Endothelial cell of umbilical vein (primary cell): ENCODE results near the gene CXCR5. TPM values are rescaled to one million over a fixed set of nuclear protein-coding genes. Genes with fewer than 3 reads are reported as not detected.
A peak's percentile ranks its signal among the peaks of the same experiment; 100 is the strongest.

Experiments
- BruUV-seq: library from RNA; stranded (reverse); fragments of 400-500 nt; replicated peaks from 2 replicates; lab custom pipeline; 2021; lab: Mats Ljungman, UMichigan
- CTCF ChIA-PET: fragments of 300-600, 350-600 bp; sonication (Branson Sonifier 250); formaldehyde crosslinking; loops from one replicate; lab custom pipeline; 2021; ENCODE audit warnings: antibody characterized with exemption, inconsistent platforms; lab: Charles Lee
- POLR2A ChIA-PET: fragments of 300-600, 350-600 bp; sonication (Branson Sonifier 250); formaldehyde crosslinking; loops from one replicate; lab custom pipeline; 2021; ENCODE audit warnings: antibody characterized with exemption, inconsistent platforms; lab: Charles Lee
- DNase-seq: peaks from one replicate; pipeline ENCODE4 v3.0.0-alpha.2; 2011; ENCODE audit warnings: low read depth, low spot score
- FAIRE-seq: peaks from 2 replicates; lab custom pipeline; 2011; peaks lifted over from hg19 to GRCh38; lab: Jason Lieb, UNC
- H2AFZ ChIP-seq: 2 replicates; pipeline ENCODE4 v1.6.0; 2012; ENCODE audit warnings: low read depth, low read length, control low read depth, inconsistent platforms
- H3K27ac ChIP-seq: 2 replicates; pipeline ENCODE4 v1.5.1; 2011; ENCODE audit warnings: low read depth, mild to moderate bottlenecking, control low read depth, low read length, moderate library complexity; ENCODE audit not compliant: insufficient read depth
- H3K27me3 ChIP-seq, 2 experiments: 2 replicates each; pipeline versions ENCODE4 v1.6.0 to v1.6.1; 2011; ENCODE audit warnings: low read length in 2 of 2, mixed read lengths in 1 of 2; ENCODE audit not compliant: control insufficient read depth in 2 of 2, insufficient read depth in 2 of 2
- H3K36me3 ChIP-seq, 2 experiments: 2 replicates in 1 of 2; 3 replicates in 1 of 2; pipeline ENCODE4 v1.5.1; 2011; ENCODE audit warnings: low read length in 2 of 2, mild to moderate bottlenecking in 1 of 2, moderate library complexity in 1 of 2; ENCODE audit not compliant: control insufficient read depth in 2 of 2, insufficient read depth in 2 of 2; ENCODE audit errors: extremely low read depth in 1 of 2
- H3K4me1 ChIP-seq: 3 replicates; pipeline ENCODE4 v1.5.1; 2011; ENCODE audit warnings: mild to moderate bottlenecking, low read length; ENCODE audit not compliant: control insufficient read depth, insufficient read depth; ENCODE audit errors: extremely low read depth
- H3K4me2 ChIP-seq: 2 replicates; pipeline ENCODE4 v1.6.1; 2011; ENCODE audit warnings: low read length, control low read depth, mixed read lengths; ENCODE audit not compliant: insufficient read depth
- H3K4me3 ChIP-seq, 3 experiments: fragments of 200-600 bp in 1 of 3; sonication (generic), shearing (Covaris generic) in 1 of 3; replicated peaks in 1 of 3; 2 replicates each; pipeline ENCODE4 v1.5.1; 2011 to 2016; ENCODE audit warnings: control low read depth in 3 of 3, low read length in 3 of 3, mild to moderate bottlenecking in 2 of 3, inconsistent platforms in 1 of 3, low read depth in 1 of 3, moderate library complexity in 1 of 3; ENCODE audit not compliant: insufficient read depth in 1 of 3
- H3K79me2 ChIP-seq: 2 replicates; pipeline ENCODE4 v1.6.0; 2012; ENCODE audit warnings: low read length, inconsistent platforms; ENCODE audit not compliant: control insufficient read depth, insufficient read depth
- H3K9ac ChIP-seq: replicated peaks from 2 replicates; pipeline ENCODE3; 2011; ENCODE audit warnings: low read length, control low read depth; ENCODE audit not compliant: insufficient read depth; ENCODE audit errors: extremely low read depth
- H3K9me1 ChIP-seq: replicated peaks from 3 replicates; pipeline ENCODE4 v1.6.0; 2011; ENCODE audit warnings: mild to moderate bottlenecking, low read length; ENCODE audit not compliant: control insufficient read depth, insufficient read depth; ENCODE audit errors: extremely low read depth
- H3K9me3 ChIP-seq: replicated peaks from 2 replicates; pipeline ENCODE4 v1.5.1; 2012; ENCODE audit warnings: low read length, inconsistent platforms; ENCODE audit not compliant: control insufficient read depth, insufficient read depth
- H4K20me1 ChIP-seq: replicated peaks from 2 replicates; pipeline ENCODE3; 2011; ENCODE audit warnings: mild to moderate bottlenecking, low read length; ENCODE audit not compliant: control insufficient read depth, insufficient read depth; ENCODE audit errors: extremely low read depth
- EZH2 ChIP-seq: IDR thresholded peaks from 2 replicates; pipeline ENCODE4 v1.6.1; 2012; ENCODE audit warnings: borderline replicate concordance, low read depth, mild to moderate bottlenecking, moderate library complexity, low read length, inconsistent platforms; ENCODE audit not compliant: severe bottlenecking
- FOS ChIP-seq: IDR thresholded peaks from 2 replicates; pipeline ENCODE4 v1.6.1; 2011; ENCODE audit warnings: mild to moderate bottlenecking, low read length, moderate library complexity, borderline replicate concordance; ENCODE audit not compliant: insufficient read depth
- POLR2AphosphoS5 ChIP-seq: IDR thresholded peaks from 2 replicates; pipeline ENCODE4 v1.6.1; 2012; ENCODE audit warnings: low read depth, mild to moderate bottlenecking, control low read depth, low read length, moderate library complexity; ENCODE audit not compliant: insufficient read depth
- dilution Hi-C: fragments of 300-500 bp; cut with MboI; formaldehyde crosslinking; loops from one replicate; pipeline ENCODE4 v1.15.0; 2019; ENCODE audit warnings: low sequenced_read_pairs; ENCODE audit not compliant: extremely low pct_ligation_motif_present
- intact Hi-C: fragments of 100-400 bp; cut with micrococcal nuclease; formaldehyde crosslinking; loops from one replicate; pipeline ENCODE4 v1.10.0; 2022
- polyA plus RNA-seq, 4 experiments: library from polyadenylated mRNA; depleted of rRNA in 3 of 4; stranded (reverse) in 3 of 4; unstranded in 1 of 4; fragments of >200 nt; gene quantifications; 2 replicates each; pipeline versions ENCODE4 v1.2.1 to v1.2.3, GENCODE V29; 2011 to 2012; ENCODE audit warnings: missing spikeins in 1 of 4
- total RNA-seq: library from RNA; stranded (reverse); gene quantifications from 2 replicates; pipeline ENCODE4 v1.2.3, GENCODE V29; 2021
- TF ChIP-seq, protein P1 (sequence below): IDR thresholded peaks from 2 replicates; pipeline ENCODE4 v1.6.1; 2011; ENCODE audit not compliant: insufficient read depth, insufficient read length
- TF ChIP-seq, protein P2 (sequence below), 2 donors: IDR thresholded peaks; 1 replicate in 1 of 2; 2 replicates in 1 of 2; pipeline ENCODE4 v1.5.1; 2011; ENCODE audit warnings: low read length in 2 of 2, mild to moderate bottlenecking in 2 of 2, moderate library complexity in 2 of 2, control low read depth in 1 of 2, inconsistent platforms in 1 of 2, low read depth in 1 of 2; ENCODE audit not compliant: insufficient read depth in 1 of 2; ENCODE audit errors: extremely low read depth in 1 of 2

CXCR5 gene
- total and polyA plus RNA-seq, 2 donors (not counting 3 experiments of a cell fraction or from before 2014, with no cell fraction given) = not detected

DNA sequence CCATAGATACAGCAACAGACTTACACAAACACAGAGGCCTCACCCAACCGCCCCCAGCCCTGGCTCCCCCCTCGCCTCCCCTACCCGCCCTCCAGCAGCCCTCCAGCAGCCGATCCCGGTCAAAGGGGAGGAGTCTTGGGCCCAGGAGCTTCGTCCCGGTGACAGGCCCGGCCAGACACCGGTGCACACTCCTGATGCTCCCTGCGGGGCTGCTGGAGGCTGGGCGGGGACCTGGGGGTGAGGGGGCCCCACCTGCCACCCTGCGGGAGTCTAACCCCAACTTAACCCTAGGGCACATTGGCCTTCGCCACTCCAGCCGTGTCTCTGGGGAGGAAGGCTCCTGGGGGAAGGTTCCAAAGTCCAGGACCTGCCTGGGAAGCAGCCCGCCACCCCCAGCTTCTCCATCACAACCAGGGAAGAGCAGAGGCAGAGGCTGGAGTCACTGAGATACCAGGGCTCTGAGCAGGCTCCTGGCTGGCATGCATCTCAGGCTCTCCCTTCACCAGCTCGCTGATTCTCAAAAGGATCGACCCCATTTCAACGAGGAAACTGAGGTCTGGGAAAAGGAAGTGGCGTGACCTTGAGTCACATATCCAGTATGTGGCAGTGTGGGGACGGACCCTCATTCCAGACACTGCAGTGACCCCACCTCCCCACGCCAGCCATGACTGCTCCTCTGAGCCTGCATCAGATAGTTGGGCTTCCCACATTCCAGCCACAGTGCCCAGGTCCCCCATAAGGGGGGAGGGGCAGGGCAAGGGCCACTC lies 27.6 kb downstream of the CXCR5 start:
- DNase-seq = no peak

More for the DNA sequence above, 27.6 kb downstream of the CXCR5 start:
- peak overlapping the region; percentile 45 for H3K4me2 ChIP-seq
- peak overlapping the region; percentile 97 for H3K27ac ChIP-seq
- no peaks in the 10 kb centered on the region for H3K9me3 ChIP-seq
- BruUV-seq = TSS peak; percentile 49
- TF ChIP-seq, protein P1, sequence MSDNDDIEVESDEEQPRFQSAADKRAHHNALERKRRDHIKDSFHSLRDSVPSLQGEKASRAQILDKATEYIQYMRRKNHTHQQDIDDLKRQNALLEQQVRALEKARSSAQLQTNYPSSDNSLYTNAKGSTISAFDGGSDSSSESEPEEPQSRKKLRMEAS = no peak
- TF ChIP-seq EZH2 (no peak), FOS (no peak), POLR2AphosphoS5 (peak; percentile 13)
- TF ChIP-seq, protein P2, sequence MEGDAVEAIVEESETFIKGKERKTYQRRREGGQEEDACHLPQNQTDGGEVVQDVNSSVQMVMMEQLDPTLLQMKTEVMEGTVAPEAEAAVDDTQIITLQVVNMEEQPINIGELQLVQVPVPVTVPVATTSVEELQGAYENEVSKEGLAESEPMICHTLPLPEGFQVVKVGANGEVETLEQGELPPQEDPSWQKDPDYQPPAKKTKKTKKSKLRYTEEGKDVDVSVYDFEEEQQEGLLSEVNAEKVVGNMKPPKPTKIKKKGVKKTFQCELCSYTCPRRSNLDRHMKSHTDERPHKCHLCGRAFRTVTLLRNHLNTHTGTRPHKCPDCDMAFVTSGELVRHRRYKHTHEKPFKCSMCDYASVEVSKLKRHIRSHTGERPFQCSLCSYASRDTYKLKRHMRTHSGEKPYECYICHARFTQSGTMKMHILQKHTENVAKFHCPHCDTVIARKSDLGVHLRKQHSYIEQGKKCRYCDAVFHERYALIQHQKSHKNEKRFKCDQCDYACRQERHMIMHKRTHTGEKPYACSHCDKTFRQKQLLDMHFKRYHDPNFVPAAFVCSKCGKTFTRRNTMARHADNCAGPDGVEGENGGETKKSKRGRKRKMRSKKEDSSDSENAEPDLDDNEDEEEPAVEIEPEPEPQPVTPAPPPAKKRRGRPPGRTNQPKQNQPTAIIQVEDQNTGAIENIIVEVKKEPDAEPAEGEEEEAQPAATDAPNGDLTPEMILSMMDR (IDR thresholded peaks at IDR 0.05; ENCODE audit: extremely low read depth in 1 of 2, insufficient read depth in 1 of 2, low read depth in 1 of 2, low read length in 2 of 2) = no peak
- H3K4me3 ChIP-seq = no peak overlapping the region
- peak overlapping the region; percentile 2 for H2AFZ ChIP-seq
- no peaks in the 10 kb centered on the region for H3K9me1 ChIP-seq
- intact Hi-C loops = loop anchor here (5.0 kb wide), 2 partner anchors 176 to 406 kb away; partner anchors contain the start of gene MCAM
- peak overlapping the region; percentile 78 for H3K9ac ChIP-seq
- no peaks in the 10 kb centered on the region for H4K20me1 ChIP-seq
- peaks cover 54% of the 10 kb centered on the region for H3K4me1 ChIP-seq
- peaks cover 0 to 9% of the 10 kb centered on the region in 2 experiments for H3K36me3 ChIP-seq
- no peaks in the 10 kb centered on the region for H3K27me3 ChIP-seq
- FAIRE-seq = peak; percentile 24
- POLR2A ChIA-PET = interaction anchor here (0.8 to 6.3 kb wide), 4 partner anchors 11 to 120 kb away, joined by 3 to 52 read pairs (median 4); partner anchors contain the start of genes BCL9L and DDX6
- peaks cover 22% of the 10 kb centered on the region for H3K79me2 ChIP-seq
- CTCF ChIA-PET = interaction anchor here (1.6 to 10.0 kb wide), 2 partner anchors 16 to 120 kb away, joined by 4 to 330 read pairs; partner anchors contain the start of genes BCL9L and DDX6
- dilution Hi-C loops = no loop called here
